Fibroblast of lung (primary cell): ENCODE results near the gene PALLD.

Source experiments
- CTCF ChIP-seq, 2 donors: IDR thresholded peaks in 1 of 2; conservative IDR thresholded peaks in 1 of 2; 1 replicate in 1 of 2; 2 replicates in 1 of 2; pipeline ENCODE4 v1.5.1; 2011 to 2012; ENCODE audit warnings: low read length in 2 of 2, control low read depth in 1 of 2, inconsistent platforms in 1 of 2, low read depth in 1 of 2, mild to moderate bottlenecking in 1 of 2
- EZH2 ChIP-seq: IDR thresholded peaks from 2 replicates; pipeline ENCODE4 v1.5.1; 2012; ENCODE audit warnings: low read length, control low read depth, mild to moderate bottlenecking; ENCODE audit errors: missing control alignments

GRCh38 chr4:168486912-168487281 is 10.0 kb upstream of the PALLD start:
- TF ChIP-seq CTCF (conservative IDR thresholded peaks at IDR 0.05 in 1 of 2, IDR thresholded peaks at IDR 0.05 in 1 of 2; ENCODE audit: low read depth in 1 of 2, low read length in 2 of 2), result no peak
- no peak for TF ChIP-seq EZH2
